PFSK-1 (cell line): ENCODE measurements around the gene FOXK2.

ENCODE experiments used
- FOXP2 ChIP-seq: optimal IDR thresholded peaks from 2 replicates; pipeline ENCODE3; 2011; ENCODE audit warnings: borderline replicate concordance, control low read depth, inconsistent platforms; ENCODE audit not compliant: insufficient read depth; ENCODE audit errors: extremely low read length, extremely low read depth
- POLR2AphosphoS5 ChIP-seq: IDR thresholded peaks from 2 replicates; pipeline ENCODE4 v1.6.1; 2012; ENCODE audit warnings: low read depth, mild to moderate bottlenecking, control low read depth, low read length, moderate library complexity
- REST ChIP-seq, 2 experiments: IDR thresholded peaks; 2 replicates each; pipeline versions ENCODE4 v1.6.1 to v1.8.0; 2011 to 2012; ENCODE audit warnings: low read depth in 2 of 2, low read length in 2 of 2, control low read depth in 1 of 2, inconsistent platforms in 1 of 2, mild to moderate bottlenecking in 1 of 2, moderate library complexity in 1 of 2; ENCODE audit not compliant: insufficient read depth in 1 of 2
- TAF1 ChIP-seq: IDR thresholded peaks from 2 replicates; pipeline ENCODE4 v1.6.1; 2012; ENCODE audit warnings: low read length, control low read depth, borderline replicate concordance; ENCODE audit not compliant: insufficient read depth

DNA sequence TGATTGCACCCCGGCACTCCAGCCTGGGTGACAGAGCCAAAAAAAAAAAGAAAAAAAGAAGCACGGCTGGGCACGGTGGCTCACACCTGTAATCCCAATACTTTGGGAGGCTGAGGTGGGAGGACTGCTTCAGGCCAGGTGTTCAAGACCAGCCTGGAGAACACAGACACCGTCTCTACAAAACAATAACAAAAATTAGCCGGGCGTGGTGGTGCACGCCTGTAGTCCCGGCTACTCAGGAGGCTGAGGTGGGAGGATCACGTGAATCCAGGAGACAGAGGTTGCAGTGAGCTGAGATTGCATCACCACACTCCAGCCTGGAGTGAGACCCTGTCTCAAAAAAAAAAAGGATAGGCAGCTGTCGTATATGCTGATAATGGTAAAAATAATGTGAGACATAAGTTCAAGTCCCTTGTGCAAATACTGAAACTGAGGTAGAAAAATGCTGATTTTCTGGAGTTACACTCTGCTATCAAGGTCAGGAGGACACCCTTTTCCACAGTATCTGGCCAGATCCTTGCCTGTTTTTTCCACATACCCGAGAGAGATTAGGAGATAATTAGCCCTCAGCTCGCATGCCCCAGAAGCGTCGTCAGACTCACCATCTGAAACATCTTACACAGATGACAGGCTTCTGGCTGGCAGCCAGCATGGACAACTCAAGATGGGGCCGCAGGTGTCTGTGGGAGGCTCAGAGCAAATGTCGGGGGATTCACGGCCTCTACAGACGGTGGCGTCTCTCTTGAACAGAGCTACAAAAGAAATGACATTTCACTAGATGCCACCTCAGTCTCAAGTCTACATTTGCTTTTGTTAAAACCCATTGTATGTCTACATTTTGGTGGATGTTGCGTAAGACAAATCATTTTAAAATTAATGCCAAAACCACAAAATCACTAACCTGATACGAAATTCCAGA lies 91.9 kb downstream of the FOXK2 start:
- TF ChIP-seq TAF1 = no peak
- TF ChIP-seq FOXP2 = no peak
- TF ChIP-seq REST (IDR thresholded peaks at IDR 0.05; ENCODE audit: insufficient read depth in 1 of 2, low read depth in 2 of 2, low read length in 2 of 2) = no peak
- TF ChIP-seq POLR2AphosphoS5 = 0 out of 2 replicates have a peak, but pooled peaks have one; percentile 37
